ENCODE measurements around the gene TXNDC2. TPM values are rescaled to one million over a fixed set of nuclear protein-coding genes. Genes with fewer than 3 reads are reported as not detected.
A peak's percentile ranks its signal among the peaks of the same experiment; 100 is the strongest.

The TXNDC2 gene
- total RNA-seq, 1 donor from 2014 or later: not detected

- ATAC-seq (no peak), DNase-seq (ENCODE audit: low spot score) (no peak)
Measured at GRCh38 chr18:9859232-9859631, 26.5 kb upstream of the TXNDC2 start.

GRCh38 chr18:9860682-9861081, 25.1 kb upstream of the TXNDC2 start:
- ATAC-seq (no peak), DNase-seq (ENCODE audit: low spot score) (no peak)

- DNase-seq (ENCODE audit: low spot score) (no peak), ATAC-seq (no peak)
Measured at GRCh38 chr18:9861157-9861556, 24.6 kb upstream of the TXNDC2 start.

GRCh38 chr18:9861933-9862332, 23.8 kb upstream of the TXNDC2 start:
- DNase-seq (ENCODE audit: low spot score) (no peak), ATAC-seq (no peak)

- DNase-seq (ENCODE audit: low spot score) (no peak), ATAC-seq (no peak)
Measured at GRCh38 chr18:9862686-9863085, 23.1 kb upstream of the TXNDC2 start.

- ATAC-seq (no peak), DNase-seq (ENCODE audit: low spot score) (no peak)
Measured at GRCh38 chr18:9863282-9863681, 22.5 kb upstream of the TXNDC2 start.

GRCh38 chr18:9865764-9866490, 19.8 kb upstream of the TXNDC2 start:
- ATAC-seq (no peak), DNase-seq (ENCODE audit: low spot score) (no peak)

GRCh38 chr18:9866627-9867026, 19.1 kb upstream of the TXNDC2 start:
- DNase-seq (ENCODE audit: low spot score) (no peak), ATAC-seq (peak; percentile 42)

- ATAC-seq (peak; percentile 35), DNase-seq (ENCODE audit: low spot score) (no peak)
Measured at GRCh38 chr18:9867071-9867594, 18.6 kb upstream of the TXNDC2 start.

GRCh38 chr18:9868857-9869714, 16.7 kb upstream of the TXNDC2 start:
- DNase-seq (ENCODE audit: low spot score) (no peak), ATAC-seq (no peak)

- ATAC-seq (peak; percentile 26), DNase-seq (ENCODE audit: low spot score) (no peak)
Measured at GRCh38 chr18:9869715-9870430, 15.9 kb upstream of the TXNDC2 start.

GRCh38 chr18:9870431-9871008, 15.3 kb upstream of the TXNDC2 start:
- DNase-seq (ENCODE audit: low spot score): no peak
- no peak for ATAC-seq

GRCh38 chr18:9871244-9871746, 14.5 kb upstream of the TXNDC2 start:
- ATAC-seq: no peak
- DNase-seq (ENCODE audit: low spot score): no peak

- ATAC-seq (no peak), DNase-seq (ENCODE audit: low spot score) (no peak)
Measured at GRCh38 chr18:9872823-9873222, 12.9 kb upstream of the TXNDC2 start.

GRCh38 chr18:9874728-9875127, 11.0 kb upstream of the TXNDC2 start:
- DNase-seq (ENCODE audit: low spot score): no peak
- ATAC-seq: no peak

GRCh38 chr18:9876212-9876866, 9.4 kb upstream of the TXNDC2 start:
- ATAC-seq: no peak
- no peak for DNase-seq (ENCODE audit: low spot score)

GRCh38 chr18:9876867-9877654, 8.7 kb upstream of the TXNDC2 start:
- no peak for DNase-seq (ENCODE audit: low spot score)

GRCh38 chr18:9877655-9878014, 8.1 kb upstream of the TXNDC2 start:
- no peak for ATAC-seq
- no peak for DNase-seq (ENCODE audit: low spot score)

More at GRCh38 chr18:9876867-9877654, 8.7 kb upstream of the TXNDC2 start:
- peak; percentile 53 for ATAC-seq

- no peak for ATAC-seq
- no peak for DNase-seq (ENCODE audit: low spot score)
Measured at GRCh38 chr18:9878095-9878494, 7.7 kb upstream of the TXNDC2 start.
